ENCODE results near the gene NUDT16L1.
A peak's percentile ranks its signal among the peaks of the same experiment; 100 is the strongest.

Gene NUDT16L1

DNA sequence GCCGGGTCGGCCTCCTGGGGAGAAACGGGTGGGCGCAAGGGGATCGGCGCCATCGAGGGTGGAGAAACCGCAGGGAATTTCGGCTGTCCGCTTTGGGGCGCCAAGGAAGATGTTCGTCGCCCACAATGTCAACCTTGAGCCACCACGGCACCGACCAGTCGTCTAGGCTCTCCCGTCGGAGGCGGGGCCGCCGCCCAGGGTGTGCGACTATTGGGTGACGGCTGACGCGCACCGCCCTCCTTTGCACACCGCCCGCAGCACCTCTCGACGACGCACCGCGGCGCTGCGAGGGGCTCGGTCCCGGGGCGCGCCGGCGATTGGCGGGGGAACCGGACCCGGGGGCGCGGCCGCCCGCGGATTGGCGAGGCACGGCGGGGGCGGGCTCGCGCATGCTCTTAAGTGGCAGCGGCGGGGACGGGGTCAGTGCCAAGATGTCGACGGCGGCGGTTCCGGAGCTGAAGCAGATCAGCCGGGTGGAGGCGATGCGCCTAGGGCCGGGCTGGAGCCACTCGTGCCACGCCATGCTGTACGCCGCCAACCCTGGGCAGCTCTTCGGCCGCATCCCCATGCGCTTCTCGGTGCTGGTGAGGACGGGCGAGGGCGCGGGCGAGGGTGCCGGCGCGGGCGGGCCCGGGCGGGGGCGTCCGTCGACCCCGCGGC is at the start of gene NUDT16L1:
Gene NUDT16L1 (plus strand): TSS at position 267 of the 660 bp plus-strand sequence. CDS start 165 bp downstream, at position 432.
- DNase-seq (ENCODE audit: low read depth in 2 of 2): peak; percentile 93 to 96

DNA sequence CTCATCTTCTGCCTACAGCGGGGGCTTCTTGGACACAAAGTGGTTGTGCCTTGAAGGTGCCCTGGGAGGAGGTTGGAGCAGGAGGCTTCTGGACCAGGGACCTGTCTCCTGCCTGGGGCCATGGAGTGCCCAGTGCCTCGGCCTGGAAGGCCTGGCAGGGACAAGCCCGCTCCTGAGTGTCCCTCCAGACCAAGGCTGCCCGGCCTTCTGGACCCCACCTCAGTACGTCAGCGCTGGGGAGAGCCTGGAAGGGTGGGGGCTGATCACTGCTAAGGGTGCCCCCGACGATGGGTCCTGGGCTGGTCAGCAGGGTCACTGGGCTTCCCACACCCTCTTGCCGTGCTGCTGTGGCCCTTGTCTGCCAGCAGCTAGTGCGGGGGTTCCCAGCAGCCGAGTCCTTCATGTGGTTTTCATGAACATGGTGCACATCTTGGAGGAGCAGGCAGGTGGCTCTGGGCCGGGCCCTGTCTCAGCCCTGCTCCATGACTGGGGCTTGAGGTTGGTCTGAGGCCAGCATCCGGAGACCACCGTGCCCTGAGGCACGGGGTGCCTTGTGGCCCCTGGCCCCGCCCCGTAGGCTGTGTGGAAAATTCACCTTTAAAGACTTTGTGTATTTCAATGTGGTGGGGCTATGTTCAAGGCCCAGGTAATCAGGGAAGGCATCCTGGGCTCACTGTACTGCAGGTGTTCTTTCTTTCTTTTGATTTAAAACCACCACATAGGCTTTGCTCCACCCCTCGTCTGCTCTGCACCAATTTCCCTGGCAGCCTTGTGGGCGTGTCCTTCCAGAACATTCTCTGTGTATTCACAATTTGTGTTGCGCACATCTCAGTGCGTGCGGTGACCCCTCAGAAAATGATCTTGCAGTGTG is 46.4 kb upstream of the NUDT16L1 start:
- DNase-seq (ENCODE audit: low read depth in 2 of 2): no peak

GRCh38 chr16:4647644-4647980 is 45.8 kb upstream of the NUDT16L1 start:
- no peak for DNase-seq (ENCODE audit: low read depth in 2 of 2)

- DNase-seq (ENCODE audit: low read depth in 2 of 2): no peak
Measured at GRCh38 chr16:4648917-4649316, 44.4 kb upstream of the NUDT16L1 start.

GRCh38 chr16:4649744-4650442 is 43.5 kb upstream of the NUDT16L1 start:
- no peak for DNase-seq (ENCODE audit: low read depth in 2 of 2)

DNA sequence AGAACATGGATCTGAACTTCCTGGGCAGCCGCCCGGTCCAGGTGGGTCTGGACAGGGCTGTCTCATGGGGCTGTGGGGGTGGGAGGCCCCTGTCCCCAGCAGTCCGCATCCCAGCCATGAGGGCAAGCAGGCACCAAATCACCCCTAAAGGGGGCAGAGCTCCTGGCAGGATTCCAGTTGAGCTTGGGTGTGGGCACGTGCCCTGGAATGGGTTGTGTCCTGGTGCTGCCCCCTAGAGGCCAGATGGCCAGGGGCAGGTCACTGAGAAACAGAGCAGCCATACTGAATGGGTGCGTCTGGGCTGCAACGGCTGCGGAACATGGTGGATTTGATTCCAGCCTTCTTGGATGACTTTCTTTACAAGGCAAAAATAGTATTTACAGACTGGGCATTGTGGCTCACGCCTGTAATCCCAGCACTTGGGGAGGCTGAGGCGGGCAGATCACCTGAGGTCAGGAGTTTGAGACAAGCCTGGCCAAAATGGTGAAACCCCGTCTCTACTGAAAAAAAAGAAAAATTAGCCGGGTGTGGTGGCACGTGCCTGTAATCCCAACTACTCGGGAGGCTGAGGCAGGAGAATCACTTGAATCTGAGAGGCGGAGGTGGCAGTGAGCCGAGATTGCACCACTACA is 42.8 kb upstream of the NUDT16L1 start:
- peak; percentile 30 to 51 for DNase-seq (ENCODE audit: low read depth in 2 of 2)

DNA sequence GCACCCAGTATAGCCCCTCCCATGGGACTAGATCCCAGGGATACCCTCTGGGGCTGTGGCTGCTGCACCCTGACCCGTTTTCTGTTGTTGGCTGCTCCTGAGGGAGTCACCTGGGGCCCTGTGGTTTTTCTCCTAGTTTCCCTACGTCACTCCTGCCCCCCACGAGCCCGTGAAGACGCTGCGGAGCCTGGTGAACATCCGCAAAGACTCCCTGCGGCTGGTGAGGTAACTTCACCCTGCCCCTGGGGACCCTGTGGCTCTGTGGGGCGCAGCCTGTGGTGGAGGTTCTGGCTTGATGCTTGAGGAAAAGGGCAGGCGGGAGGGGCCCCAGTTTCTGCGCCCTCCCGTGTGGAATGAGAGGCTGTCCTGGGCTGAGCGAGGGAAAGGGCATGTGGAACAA is 41.5 kb upstream of the NUDT16L1 start:
- no peak for DNase-seq (ENCODE audit: low read depth in 2 of 2)

DNA sequence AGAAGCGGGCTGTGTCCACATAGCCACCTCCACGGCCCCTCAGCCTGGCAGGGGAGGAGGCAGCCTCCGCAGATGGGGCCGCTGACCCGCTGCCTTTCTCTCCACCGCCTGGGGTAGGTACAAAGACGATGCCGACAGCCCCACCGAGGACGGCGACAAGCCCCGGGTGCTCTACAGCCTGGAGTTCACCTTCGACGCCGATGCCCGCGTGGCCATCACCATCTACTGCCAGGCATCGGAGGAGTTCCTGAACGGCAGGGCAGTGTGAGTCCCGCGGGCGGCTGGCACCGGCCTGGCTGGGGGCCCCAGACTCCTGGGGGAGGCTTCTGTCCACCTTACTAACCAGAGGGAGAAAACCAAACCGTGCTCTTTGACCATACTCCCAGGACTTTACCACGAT is 40.8 kb upstream of the NUDT16L1 start:
- DNase-seq (ENCODE audit: low read depth in 2 of 2): no peak

GRCh38 chr16:4654011-4654963 is 39.1 kb upstream of the NUDT16L1 start:
- no peak for DNase-seq (ENCODE audit: low read depth in 2 of 2)

DNA sequence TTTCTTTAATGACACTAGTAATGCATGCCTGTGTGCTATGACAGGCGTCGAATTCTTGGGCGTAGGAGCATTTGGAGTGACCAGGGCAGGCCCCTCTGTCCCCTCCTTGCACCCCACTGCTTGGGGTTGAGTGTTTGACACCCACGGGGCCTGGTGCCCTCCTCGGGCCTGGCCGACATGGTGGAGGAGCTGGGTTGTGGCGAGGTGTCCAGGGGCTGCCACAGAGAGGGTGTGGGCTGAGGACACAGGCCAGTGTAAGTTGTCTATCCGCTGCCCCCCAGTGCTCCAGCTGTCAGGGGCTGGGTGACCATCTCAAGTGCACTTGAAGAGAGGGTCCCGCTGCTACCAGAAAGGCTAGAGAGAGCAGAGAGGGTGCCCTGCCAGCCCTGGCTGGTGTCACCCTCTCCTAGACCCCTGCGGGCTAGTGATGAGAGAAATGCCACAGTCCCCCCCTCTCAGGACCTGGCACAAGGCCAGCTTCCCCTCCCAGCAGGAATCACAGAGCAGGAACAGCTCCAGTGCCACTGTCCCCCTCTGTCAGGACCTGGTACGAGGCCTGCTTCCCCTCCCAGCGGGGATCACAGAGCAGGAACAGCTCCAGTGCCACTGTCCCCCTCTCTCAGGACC is 38.3 kb upstream of the NUDT16L1 start:
- no peak for DNase-seq (ENCODE audit: low read depth in 2 of 2)

DNA sequence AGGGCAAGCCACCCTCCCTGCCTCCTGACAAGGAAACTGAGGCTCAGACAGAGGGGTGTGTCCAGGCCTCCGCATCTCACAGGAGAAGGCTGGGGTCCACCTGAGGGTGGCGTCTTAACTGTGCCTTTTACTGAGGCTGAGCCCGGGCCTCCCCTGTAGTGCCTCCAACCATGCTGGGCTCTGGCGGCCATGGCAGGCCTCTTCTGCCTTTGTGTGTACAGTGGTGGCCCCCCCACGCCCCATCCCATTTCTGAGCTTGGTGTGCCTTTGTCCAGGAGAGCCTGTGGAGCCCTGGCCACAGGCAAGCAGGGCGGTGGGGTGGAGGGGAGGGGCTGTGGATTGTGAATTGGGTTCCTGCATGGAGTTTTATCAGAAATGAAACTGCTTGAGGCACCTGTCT is 37.6 kb upstream of the NUDT16L1 start:
- no peak for DNase-seq (ENCODE audit: low read depth in 2 of 2)

DNA sequence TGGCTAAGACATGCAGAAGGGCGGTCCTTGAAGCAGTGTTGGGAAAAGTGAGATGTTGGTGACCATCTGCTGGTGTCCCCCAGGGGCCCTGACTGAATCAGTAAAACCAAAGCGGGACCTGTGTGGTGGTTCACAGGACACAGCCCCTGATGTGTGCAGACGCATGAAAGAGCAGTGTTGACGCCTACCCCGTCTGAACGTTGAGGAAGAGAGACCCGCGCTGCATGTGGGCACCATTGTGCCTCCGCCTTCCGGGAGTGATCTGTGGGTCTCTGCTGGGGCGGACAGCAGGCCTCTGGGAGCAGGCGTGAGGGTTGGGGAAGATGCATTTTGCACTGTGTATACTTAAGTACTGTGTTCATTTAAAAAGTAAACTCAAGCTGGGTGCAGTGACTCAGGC is 37.1 kb upstream of the NUDT16L1 start:
- no peak for DNase-seq (ENCODE audit: low read depth in 2 of 2)

GRCh38 chr16:4656695-4657686 is 36.4 kb upstream of the NUDT16L1 start:
- no peak for DNase-seq (ENCODE audit: low read depth in 2 of 2)

- no peak for DNase-seq (ENCODE audit: low read depth in 2 of 2)
Measured at GRCh38 chr16:4659363-4660353, 33.7 kb upstream of the NUDT16L1 start.

- peak; percentile 25 to 44 for DNase-seq (ENCODE audit: low read depth in 2 of 2)
Measured at GRCh38 chr16:4660454-4661007, 32.8 kb upstream of the NUDT16L1 start.

GRCh38 chr16:4661661-4662060 is 31.7 kb upstream of the NUDT16L1 start:
- DNase-seq (ENCODE audit: low read depth in 2 of 2): no peak

- no peak for DNase-seq (ENCODE audit: low read depth in 2 of 2)
Measured at GRCh38 chr16:4663465-4663776, 29.9 kb upstream of the NUDT16L1 start.

Data from stimulated activated CD8-positive, alpha-beta memory T cell treated with anti-CD3 and anti-CD28 coated beads, Interleukin-7, amount 100 ng/mL, for 1 hour (primary cell).